Measurements from ENCODE around the gene TRIM2. TPM values are rescaled to one million over a fixed set of nuclear protein-coding genes. Genes with fewer than 3 reads are reported as not detected.

TRIM2 gene
- polyA plus RNA-seq, 1 experiment: 31.3 TPM

DNA sequence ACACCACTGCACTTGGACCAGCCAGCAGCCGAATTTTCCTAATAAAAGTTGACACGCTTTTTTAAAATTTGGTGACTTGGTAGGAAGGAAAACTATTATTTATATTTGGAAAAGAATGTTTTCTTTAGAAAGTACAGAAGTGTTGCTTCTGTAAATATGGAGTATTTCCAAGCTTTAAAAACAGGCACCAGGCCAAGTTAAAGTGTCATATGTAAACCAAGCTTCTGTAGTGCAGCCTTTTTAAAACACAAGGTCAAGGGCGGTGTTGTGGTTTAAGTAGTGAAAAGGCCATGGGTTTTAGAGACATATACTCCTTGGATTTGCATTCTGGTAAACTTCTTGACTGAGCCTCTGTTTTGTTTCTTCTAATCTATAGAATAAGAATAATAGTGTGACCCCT lies 62.7 kb downstream of the TRIM2 start:
- Histone ChIP-seq H3K27ac (ENCODE audit: low read depth, low read length) (no peak overlapping the region), H3K9me3 (ENCODE audit: control insufficient read depth, insufficient read depth, low read length) (no peaks in the 10 kb centered on the region; the same call in 1 of the 2 replicates), H3K4me3 (ENCODE audit: low read depth, low read length) (no peak overlapping the region), H3K27me3 (ENCODE audit: control insufficient read depth, insufficient read depth, low read length) (no peaks in the 10 kb centered on the region)
- POLR2A ChIA-PET: interaction anchor here (0.7 kb wide), 1 partner anchor 677 kb away, joined by 4 read pairs; no protein-coding TSS in a partner anchor
- CTCF ChIA-PET: interaction anchor here (0.6 kb wide), 1 partner anchor 12 kb away, joined by 4 read pairs; no protein-coding TSS in a partner anchor
- TF ChIP-seq, protein P1, sequence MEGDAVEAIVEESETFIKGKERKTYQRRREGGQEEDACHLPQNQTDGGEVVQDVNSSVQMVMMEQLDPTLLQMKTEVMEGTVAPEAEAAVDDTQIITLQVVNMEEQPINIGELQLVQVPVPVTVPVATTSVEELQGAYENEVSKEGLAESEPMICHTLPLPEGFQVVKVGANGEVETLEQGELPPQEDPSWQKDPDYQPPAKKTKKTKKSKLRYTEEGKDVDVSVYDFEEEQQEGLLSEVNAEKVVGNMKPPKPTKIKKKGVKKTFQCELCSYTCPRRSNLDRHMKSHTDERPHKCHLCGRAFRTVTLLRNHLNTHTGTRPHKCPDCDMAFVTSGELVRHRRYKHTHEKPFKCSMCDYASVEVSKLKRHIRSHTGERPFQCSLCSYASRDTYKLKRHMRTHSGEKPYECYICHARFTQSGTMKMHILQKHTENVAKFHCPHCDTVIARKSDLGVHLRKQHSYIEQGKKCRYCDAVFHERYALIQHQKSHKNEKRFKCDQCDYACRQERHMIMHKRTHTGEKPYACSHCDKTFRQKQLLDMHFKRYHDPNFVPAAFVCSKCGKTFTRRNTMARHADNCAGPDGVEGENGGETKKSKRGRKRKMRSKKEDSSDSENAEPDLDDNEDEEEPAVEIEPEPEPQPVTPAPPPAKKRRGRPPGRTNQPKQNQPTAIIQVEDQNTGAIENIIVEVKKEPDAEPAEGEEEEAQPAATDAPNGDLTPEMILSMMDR (IDR thresholded peaks at IDR 0.05; ENCODE audit: low read depth, low read length): no peak
- peak; percentile 29 for DNase-seq (ENCODE audit: low read depth, low spot score)

DNA sequence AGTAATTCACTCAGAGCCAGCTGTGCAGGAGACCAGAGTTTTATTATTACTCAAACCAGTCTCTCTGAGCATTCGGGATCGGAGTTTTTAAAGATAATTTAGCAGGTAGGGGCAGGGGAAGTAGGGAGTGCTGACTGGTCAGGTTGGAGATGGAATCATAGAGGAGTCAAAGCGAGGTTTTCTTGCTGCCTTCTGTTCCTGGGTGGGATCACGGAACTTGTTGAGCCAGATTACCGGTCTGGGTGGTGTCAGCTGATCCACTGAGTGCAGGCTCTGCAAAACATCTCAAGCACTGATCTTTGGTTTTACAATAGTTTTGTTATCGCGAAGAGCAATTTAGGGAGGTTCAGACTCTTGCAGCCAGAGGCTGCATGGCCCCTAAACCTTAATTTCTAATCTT lies 63.6 kb downstream of the TRIM2 start:
- no peak for DNase-seq (ENCODE audit: low read depth, low spot score)
- Histone ChIP-seq H3K27me3 (ENCODE audit: control insufficient read depth, insufficient read depth, low read length) (no peaks in the 10 kb centered on the region), H3K9me3 (ENCODE audit: control insufficient read depth, insufficient read depth, low read length) (no peaks in the 10 kb centered on the region), H3K27ac (ENCODE audit: low read depth, low read length) (no peak overlapping the region), H3K4me3 (ENCODE audit: low read depth, low read length) (no peak overlapping the region)
- CTCF ChIA-PET: no interaction called here
- TF ChIP-seq, protein P1 (IDR thresholded peaks at IDR 0.05; ENCODE audit: low read depth, low read length): no peak
- POLR2A ChIA-PET: no interaction called here

DNA sequence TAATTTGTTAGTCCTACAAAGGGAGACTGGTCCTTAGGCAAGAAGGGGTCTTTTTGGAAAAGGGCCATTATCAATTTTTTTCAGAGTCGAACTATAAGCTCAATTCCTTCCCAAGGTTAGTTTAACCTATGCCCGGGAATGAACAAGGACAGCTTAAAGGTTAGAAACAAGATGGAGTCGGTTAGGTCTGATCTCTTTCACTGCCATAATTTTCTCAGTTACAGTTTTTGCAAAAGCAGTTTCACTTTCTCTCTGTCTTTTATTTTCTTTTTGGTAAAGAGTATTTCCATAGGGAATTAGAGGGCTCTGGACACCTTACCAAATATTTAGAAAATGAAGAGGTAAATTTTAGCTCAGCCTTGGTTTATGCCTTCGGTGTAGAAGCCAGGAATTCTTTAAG lies 64.1 kb downstream of the TRIM2 start:
- no peak overlapping the region for H3K4me3 ChIP-seq (ENCODE audit: low read depth, low read length)
- ChIA-PET POLR2A (no interaction called here), CTCF (no interaction called here)
- DNase-seq (ENCODE audit: low read depth, low spot score): no peak
- no peak overlapping the region for H3K27ac ChIP-seq (ENCODE audit: low read depth, low read length)
- TF ChIP-seq, protein P1 (IDR thresholded peaks at IDR 0.05; ENCODE audit: low read depth, low read length): no peak
- H3K27me3 ChIP-seq (ENCODE audit: control insufficient read depth, insufficient read depth, low read length): no peaks in the 10 kb centered on the region
- no peaks in the 10 kb centered on the region for H3K9me3 ChIP-seq (ENCODE audit: control insufficient read depth, insufficient read depth, low read length)

DNA sequence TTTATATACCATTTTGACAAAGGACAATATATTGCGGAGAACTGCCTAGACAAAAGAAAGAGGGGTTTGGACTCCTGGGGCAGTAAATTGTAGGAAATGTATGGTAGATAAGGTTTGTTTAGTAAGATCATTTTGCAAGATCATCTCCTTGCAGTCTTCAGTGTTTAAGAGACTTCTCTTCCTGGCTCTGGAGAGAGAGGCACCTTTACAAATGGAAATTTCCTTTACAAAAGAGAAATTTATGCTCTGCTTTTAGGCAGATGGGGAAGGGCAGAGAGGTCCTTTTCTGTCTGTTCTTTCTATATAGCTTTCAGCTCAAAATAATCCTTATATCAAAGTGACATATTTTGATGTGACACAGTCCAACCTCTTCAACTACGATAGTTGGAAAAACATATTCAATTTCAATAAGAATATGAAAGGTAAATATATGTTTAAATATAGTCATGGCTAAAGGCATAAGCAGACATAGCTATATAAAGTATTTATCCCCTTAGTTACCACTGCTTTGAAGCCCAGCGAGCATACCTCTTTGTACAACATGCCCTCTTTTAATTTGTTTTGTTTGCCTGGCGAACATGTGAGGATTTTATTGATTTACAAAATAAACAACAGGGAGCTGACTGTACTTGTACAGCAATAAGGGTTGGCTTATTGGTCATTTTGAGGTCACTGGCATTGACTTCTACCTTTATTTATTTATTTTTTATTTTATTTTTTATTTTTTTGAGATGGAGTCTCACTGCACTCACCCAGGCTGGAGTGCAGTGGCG lies 65.2 kb downstream of the TRIM2 start:
- no peak overlapping the region for H3K27ac ChIP-seq (ENCODE audit: low read depth, low read length)
- POLR2A ChIA-PET: no interaction called here
- H3K27me3 ChIP-seq (ENCODE audit: control insufficient read depth, insufficient read depth, low read length): no peaks in the 10 kb centered on the region
- no peak overlapping the region for H3K4me3 ChIP-seq (ENCODE audit: low read depth, low read length)
- CTCF ChIA-PET: no interaction called here
- DNase-seq (ENCODE audit: low read depth, low spot score): no peak
- no peaks in the 10 kb centered on the region for H3K9me3 ChIP-seq (ENCODE audit: control insufficient read depth, insufficient read depth, low read length)
- TF ChIP-seq, protein P1 (IDR thresholded peaks at IDR 0.05; ENCODE audit: low read depth, low read length): no peak

DNA sequence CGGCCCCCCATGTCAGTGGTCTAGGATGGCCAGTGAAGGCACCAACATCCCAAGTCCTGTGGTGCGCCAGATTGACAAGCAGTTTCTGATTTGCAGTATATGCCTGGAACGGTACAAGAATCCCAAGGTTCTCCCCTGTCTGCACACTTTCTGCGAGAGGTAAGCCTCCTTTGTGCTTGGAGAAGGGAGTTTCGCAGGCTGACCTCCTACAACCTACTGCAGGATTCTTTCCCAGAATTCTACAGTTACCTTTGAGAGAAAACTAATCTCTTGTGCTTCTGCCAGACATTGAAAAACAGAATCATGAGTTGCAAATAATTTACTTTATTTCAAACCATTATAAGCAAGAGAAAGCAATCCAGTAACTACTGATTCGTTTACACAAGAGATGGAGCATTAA lies 66.1 kb downstream of the TRIM2 start:
- Histone ChIP-seq H3K27ac (ENCODE audit: low read depth, low read length) (no peak overlapping the region), H3K27me3 (ENCODE audit: control insufficient read depth, insufficient read depth, low read length) (no peaks in the 10 kb centered on the region), H3K9me3 (ENCODE audit: control insufficient read depth, insufficient read depth, low read length) (no peaks in the 10 kb centered on the region), H3K4me3 (ENCODE audit: low read depth, low read length) (no peak overlapping the region)
- ChIA-PET CTCF (no interaction called here), POLR2A (no interaction called here)
- DNase-seq (ENCODE audit: low read depth, low spot score): no peak
- TF ChIP-seq, protein P1 (IDR thresholded peaks at IDR 0.05; ENCODE audit: low read depth, low read length): no peak

Measured in AG04450 (cell line).